Panc1 (cell line): ENCODE results near the gene SH3PXD2B.

Experiments
- CTCF ChIP-seq: fragments of 450-650 bp; IDR thresholded peaks from 2 replicates; pipeline ENCODE4 v1.5.1; 2017; ENCODE audit warnings: mild to moderate bottlenecking
- POLR2AphosphoS5 ChIP-seq: IDR thresholded peaks from 2 replicates; pipeline ENCODE4 v1.6.1; 2012; ENCODE audit warnings: mild to moderate bottlenecking, low read depth, low read length, moderate library complexity
- SIN3A ChIP-seq: IDR thresholded peaks from 2 replicates; pipeline ENCODE4 v1.6.1; 2012; ENCODE audit warnings: low read depth, mild to moderate bottlenecking, low read length, moderate library complexity, borderline replicate concordance; ENCODE audit not compliant: insufficient read depth

- TF ChIP-seq CTCF (no peak), SIN3A (no peak), POLR2AphosphoS5 (no peak)
Measured at GRCh38 chr5:172285226-172286143, 168.8 kb downstream of the SH3PXD2B start.
